Measurements from ENCODE around the gene SH3BP5.
A peak's percentile ranks its signal among the peaks of the same experiment; 100 is the strongest.

SH3BP5 gene

DNA sequence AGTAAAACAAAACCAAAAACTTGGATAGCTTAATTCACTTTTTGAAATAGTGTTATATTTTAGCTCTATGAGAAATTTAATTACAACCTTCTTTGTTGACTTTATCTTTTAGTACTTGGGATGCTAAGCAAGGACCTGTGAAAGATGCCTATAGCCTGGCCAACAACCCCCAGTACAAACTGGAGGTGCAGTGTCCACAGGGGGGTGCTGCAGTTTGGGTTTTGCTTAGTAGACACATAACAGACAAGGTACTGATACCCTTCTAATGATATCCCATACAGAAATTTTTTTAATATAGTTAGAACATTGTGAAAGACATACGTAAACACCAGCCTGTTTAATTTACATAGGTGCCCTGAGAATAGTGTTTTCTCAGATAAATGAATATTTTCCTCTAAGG is 91.0 kb downstream of the SH3BP5 start:
- peak; percentile 22 for DNase-seq

DNA sequence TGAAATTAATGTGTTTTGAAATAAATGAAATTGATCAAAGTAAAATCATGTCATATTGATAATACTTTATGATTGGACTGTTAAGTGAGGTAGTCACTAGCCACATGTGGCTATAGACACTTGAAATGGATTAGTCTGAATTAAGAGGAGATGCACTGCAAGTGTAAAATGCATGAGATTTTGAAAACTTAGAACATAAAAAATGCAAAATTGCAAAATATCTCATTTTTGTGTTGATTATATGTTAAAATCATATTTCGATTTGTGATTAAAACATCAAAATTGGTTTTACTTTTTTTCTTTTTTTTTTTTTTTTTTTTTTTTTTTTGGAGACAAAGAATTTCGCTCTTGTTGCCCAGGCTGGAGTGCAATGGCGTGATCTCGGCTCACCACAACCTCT is 103.1 kb downstream of the SH3BP5 start:
- DNase-seq = no peak

DNA sequence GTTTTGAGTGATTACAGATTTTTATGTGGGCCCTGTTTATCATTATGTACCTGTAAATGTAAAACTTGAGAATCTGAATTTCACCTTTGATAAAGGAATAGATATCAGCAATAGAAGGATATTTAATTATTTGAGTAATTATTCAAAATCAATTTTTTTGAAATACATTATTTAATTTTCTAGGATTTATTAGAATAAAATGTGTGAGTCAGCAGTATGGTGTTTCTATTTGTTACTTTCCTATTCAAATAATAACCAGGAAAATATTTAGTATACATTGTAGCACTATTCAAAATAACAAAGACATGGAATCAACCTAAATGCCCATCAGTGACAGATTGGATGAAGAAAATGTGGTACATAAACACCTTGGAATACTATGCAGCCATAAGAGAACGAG is 104.2 kb downstream of the SH3BP5 start:
- no peak for DNase-seq

DNA sequence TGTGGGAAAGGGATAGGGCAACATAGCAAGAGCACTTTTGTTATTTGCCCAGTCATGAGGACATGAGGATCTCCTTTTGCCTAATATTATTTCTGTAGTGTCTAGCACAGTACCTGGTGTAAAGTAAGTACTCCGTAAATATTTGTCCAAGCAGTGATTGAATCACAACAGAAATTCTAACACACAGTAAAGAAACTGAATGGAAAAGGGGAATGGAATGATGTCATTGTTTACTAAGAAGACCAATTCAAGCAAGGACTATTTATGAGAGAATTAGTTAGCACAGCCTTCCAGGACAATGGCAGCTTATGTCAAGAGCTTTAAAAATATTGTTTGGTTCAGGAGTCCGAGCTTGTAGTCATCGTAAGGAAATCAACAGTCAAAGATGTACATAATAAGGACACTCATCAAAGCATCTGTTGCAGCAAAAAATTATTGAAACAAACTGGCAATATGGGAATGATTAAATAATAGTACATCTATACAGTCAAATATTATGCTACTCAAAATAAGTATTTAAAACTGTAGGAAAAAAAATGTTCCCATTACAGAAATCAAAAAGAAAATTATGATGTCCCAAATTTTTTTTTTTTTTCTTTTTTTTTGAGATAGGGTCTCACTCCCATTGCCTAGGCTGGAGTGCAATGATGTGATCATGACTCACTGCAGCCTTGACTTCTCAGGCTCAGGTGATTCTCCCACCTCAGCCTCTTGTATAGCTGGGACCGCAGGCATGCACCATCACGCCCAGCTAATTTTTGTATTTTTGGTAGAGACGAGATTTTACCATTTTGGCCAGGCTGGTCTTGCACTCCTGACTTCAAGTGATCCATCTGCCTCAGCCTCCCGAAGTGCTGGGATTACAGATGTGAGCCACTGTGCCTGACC is 108.5 kb downstream of the SH3BP5 start:
- DNase-seq = peak; percentile 5

DNA sequence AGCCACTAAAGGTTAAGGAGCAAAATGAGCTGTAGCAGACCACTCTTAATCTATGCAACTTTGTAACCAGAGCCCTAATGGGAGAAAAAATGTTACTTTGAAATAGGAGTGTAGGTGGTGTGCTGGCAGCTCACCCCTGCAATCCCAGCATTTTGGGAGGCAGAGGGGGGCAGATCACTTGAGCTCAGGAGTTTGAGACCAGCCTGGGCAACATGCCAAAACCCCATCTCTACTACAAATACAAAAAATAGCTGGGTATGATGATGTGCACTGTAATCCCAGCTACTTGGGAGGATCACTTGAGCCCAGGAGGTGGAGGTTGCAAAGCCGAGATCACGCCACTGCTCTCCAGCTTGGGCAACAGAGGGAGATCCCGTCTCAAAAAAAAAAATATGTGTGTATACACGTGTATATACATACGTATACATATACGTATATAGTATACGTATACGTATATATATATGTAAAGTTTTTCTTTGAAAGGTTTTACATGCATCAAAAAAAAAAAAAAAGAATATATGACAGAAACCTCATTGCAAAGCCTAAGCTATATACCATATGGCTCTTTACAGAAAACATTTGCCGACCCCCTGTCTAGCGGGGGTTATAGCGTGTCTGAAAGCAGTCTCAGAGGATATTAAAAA is 110.7 kb downstream of the SH3BP5 start:
- no peak for DNase-seq

DNA sequence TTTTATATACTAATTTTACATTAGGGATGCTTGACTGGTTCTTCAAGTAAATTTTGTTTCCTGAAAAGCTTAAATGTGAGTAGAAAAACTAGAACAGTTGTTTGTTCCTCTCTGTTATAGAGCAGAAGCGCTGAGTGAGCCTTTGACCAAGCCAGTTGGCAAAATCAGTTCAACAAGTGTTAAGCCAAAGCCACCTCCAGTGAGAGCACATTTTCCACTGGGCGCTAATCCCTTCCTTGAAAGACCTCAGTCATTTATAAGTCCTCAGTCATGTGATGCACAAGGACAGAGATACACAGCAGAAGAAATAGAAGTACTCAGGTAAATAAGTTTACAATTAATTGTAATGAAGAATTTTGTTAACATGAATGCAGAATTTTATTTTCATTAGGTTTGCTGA is 111.7 kb downstream of the SH3BP5 start:
- no peak for DNase-seq

DNA sequence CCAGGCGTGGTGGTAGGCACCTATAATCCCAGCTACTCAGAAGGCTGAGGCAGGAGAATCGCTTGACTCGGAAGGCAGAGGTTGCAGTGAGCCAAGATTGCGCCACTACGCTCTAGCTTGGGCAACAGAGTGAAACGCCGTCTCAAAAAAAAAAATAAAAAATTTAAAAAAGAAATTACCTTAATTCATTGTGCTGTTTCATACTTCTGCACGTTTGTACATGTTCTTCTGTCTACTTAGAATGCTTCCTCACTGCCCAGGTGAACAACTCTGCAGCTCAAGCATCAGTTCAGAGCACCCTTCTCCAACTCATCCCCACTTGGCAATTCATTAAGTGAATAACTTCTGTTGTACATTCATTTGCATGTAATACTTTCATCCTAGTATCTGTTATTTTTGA is 112.3 kb downstream of the SH3BP5 start:
- DNase-seq = no peak

DNA sequence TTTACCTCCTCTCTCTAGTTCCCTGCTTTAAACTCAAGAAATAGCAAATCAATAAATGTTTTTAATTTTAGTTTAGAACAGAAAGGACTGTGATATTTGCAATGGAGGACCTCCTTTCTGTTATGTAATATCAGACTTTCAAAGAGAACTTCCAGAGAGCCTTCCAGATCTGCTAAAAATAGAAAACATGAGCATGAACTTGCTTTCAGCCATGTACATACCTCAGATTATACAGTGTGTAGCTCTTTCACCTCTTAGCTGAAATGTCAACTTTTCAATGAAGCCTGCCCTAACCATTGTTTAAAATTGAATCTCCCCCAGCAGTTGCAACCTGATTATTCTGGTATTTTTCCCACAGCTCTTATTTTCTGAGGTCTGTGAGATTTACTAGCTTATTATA is 113.7 kb downstream of the SH3BP5 start:
- no peak for DNase-seq

DNA sequence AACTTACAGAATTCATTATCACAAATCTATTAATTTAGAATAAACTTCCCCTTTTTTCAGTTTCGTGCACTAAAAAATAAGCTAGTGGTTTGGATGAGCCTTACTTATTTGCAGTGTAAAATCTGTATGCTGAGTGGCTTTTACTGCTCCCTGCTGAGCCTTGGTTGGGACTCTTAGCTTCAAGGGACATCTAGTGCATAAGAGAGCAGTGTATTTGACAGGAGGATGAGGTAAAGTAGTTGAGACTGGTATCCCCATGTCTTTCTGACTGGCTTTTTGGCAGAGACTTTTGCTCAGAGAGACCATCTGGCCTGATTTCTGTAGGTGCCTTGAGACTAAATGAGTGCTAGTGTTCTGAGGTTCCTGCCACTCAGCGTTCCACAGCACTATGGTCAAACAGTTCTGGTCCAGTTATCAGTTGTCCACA is 114.5 kb downstream of the SH3BP5 start:
- DNase-seq = no peak

DNA sequence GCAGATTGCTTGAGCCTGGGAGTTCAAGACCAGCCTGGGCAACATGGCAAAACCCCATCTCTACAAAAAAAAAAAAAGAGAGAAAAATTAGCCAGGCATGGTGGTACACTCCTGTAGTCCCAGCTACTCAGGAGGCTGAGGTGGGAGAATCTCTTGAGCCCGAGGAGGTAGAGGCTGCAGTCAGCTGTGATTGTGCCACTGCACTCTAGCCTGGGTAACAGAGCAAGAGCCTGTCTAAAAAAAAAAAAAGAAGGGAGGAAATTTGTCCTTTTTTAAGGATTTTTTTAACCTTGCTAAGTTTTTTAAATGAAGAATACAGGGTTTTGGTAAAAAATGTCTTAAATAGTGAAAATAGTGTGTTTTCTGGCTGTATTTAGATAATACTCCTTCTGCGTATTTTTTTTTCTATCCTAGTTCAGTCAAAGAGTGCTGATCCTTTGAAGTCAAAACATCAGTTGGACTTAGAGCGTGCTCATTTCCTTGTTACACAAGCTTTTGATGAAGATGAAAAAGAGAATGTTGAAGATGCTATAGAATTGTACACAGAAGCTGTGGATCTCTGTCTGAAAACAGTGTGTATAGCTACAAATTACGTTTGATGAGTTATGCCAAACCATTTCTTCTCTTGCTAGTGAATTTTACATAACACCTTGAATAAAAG is 115.2 kb downstream of the SH3BP5 start:
- DNase-seq = no peak

DNA sequence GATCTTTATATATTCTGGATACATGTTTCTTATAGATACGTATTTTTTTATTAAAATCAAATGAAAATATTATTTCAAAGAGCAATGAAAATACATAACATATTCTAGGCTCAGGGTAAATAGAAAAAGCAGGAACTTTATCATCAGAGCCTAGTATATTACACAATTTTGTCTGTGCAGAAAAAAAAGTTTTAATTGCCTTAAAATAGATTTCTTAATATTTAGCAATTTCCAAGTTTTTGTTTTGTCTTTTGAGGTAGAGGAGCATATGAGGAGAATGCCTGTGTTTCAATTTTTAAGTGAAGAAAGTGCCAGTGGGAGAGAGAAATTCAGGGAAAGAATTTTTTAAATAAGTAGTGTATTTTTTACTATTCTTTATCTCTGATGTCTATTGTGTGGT is 115.9 kb downstream of the SH3BP5 start:
- DNase-seq = no peak

DNA sequence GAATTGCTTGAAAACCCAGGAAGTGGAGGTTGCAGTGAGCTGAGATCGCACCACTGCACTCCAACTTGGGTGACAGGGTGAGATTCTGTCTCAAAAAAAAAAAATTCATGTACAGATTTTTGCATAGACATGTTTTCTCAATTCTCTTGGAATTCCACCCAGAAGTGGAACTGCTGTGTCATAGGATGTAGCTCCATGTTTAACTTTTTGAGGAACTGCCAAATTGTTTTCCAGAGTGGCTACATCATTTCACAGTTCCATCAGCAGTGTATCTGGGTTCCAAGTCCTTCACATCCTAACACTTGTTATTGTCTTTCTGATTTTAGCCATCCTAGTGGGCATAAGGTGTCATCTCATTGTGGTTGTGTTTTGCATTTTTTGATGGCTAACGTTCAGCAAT is 116.4 kb downstream of the SH3BP5 start:
- DNase-seq = no peak

DNA sequence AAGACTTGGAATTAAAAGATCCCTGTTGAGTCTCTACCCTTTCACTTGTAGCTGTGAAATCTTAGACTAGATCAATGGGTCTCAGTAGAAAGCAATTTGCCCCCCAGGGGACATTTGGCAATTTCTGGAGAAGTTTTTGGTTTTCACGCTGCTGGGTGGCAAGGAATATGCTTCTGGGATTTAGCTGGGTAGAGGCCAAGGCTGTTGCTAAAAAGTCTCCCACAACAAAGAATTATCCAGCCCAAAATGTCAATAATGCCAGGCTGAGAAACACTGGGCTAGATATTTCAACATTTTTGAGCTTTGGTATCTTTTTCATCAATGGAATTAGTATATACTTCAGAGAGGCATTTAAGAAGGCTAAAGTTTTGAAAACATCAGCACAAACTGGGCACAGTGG is 117.6 kb downstream of the SH3BP5 start:
- DNase-seq = no peak

DNA sequence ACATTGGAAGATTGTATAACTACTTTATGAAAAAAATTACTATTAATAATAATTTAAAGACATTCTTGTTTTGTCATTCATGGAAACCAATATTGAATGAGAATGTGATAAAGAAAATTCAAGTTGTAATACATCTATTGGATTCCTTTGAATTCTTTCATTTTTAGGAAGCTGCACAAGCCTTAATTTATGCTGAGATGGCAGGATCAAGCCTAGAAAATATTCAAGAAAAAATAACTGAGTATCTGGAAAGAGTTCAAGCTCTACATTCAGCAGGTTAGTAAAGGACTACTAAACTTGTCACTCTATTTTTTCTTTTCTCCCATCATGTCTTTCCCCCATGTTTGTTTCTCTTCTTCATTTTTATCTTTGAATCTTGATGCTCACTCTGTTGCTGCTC is 120.4 kb downstream of the SH3BP5 start:
- DNase-seq = no peak

DNA sequence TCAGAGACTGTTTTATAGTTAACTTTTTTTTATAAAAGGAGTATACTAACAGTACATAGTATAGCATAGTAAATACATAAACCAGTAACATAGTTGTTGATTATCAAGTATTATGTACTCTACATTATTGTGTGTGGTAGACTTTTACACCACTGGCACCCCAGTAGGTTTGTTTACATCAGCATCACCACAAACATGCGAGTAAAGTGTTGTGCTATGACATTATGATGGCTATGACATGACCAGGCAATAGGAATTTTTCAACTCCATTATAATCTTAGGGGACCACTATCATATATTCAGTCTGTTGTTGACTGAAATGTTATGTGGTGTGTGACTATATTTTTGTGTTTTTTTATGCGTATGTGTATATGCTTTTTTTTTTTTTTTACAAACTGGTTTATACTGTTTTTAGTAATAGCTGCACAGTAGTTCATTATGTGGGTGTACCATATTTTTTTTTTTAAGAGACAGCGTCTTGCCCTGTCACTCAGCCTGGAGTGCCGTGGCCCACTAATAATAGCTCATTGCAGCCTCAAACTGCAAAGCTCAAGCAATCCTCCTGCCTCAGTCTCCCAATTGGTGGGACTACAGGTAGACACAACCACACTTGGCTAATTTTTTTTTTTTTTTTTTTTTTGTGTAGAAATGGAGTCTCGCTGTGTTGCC is 124.4 kb downstream of the SH3BP5 start:
- peak; percentile 23 for DNase-seq

DNA sequence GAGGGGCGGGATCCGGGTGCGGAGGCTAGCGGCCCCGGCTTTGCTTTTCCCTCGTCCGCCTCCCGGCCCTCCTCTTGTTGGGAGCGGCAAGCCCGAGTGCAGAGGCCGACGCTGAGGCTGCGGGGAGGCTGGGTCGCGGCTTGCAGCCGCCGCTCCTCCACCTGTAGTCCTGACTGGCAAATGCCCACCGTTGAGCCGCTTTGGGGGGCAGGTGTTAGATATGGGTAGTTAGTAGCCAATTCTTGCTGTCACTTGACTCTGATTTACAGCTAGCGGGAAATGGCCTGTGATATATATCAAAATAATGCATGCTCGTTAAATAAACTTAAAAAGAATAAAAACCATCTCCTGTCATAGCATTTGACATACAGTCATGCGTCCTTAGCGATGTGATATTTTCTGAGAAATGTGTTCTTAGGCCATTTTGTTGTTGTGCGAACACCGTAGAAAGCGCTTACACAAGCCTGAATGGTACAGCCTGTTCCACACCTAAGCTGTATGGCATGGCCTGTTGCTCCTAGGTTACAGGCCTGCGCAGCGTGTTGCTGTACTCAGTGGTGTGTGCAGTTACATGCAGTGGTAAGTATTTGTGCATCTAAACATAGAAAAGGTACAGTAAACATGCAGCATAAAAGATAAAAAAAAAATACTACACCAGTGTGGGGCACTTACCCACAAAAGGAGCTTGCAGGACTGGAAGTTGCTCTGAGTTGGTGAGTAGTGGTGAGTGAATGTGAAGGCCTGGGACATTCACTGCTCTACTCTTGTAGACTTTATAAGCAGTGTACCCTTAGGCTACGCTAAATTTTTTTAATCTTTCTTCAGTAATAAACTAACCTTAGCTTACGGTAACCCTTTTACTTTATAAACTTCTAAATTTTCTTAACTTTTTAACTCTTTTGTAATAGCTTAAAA is 125.5 kb downstream of the SH3BP5 start:
- DNase-seq = peak; percentile 11

DNA sequence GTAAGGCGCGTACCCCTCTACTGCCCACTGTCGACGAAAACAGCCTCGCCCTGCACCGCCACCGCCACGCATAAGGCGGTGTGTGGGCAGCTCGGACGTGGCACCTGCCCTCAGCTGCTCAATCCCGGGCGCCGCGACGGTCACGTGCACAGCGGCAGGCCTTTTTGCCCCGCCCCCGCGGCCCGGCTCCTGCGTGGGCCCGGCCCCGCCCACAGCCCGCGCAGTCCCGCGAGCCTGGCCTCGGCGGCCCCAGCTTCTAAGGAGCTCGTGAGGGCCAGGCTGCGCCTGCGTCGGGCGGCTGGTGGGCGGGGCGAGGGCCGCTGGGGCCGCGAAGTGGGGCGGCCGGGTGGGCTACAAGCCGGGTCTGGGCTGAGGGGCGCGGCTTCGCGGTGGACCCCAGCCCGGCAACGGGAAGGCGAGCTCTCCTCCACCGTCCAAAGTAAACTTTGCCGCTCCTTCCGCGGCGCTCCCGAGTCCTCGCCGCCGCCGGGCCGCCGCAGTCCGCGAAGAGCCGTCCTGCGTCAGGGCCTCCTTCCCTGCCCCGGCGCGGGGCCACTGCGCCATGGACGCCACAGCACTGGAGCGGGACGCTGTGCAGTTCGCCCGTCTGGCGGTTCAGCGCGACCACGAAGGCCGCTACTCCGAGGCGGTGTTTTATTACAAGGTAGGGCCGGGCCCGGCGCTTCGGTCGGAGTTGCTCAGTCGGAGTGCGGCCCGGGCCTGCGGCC is 126.3 kb downstream of the SH3BP5 start, which contains the start of gene CAPN7:
CAPN7 (plus strand) TSS at position 313 of the 728 bp plus-strand sequence; CDS start at position 563, 250 bp downstream.
- peak; percentile 93 for DNase-seq

DNA sequence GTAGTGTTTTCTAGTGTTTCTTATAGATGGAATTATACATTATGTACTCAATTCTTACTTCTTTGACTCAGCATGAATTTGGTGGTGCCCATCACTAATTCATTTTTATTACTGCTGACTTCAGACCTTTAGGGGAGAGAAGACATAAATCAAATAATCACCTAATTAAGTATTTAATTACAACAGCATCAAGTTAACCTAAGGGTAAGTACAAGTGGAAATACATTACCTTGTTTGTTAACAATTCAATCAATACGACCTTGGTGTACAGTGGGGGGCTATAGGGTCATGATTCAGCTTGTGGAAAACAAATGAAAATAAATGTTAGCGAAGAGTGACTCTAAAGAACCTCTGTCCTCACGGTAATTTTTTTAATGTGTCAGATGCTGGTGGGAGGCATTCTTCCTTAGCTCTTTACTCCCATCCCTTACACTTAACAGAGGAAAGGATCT is 126.9 kb downstream of the SH3BP5 start:
- DNase-seq = no peak
